ENCODE results near the gene MOGAT1. TPM values are rescaled to one million over a fixed set of nuclear protein-coding genes. Genes with fewer than 3 reads are reported as not detected.

MOGAT1 gene
- total and polyA plus RNA-seq, 9 of the 15 experiments (the other 6 are each of a cell fraction or from before 2014, with no cell fraction given), result not detected

- intact Hi-C loops (cut with micrococcal nuclease), result no loop called here
- H3K4me2 ChIP-seq (ENCODE audit: insufficient read depth, low read length), result no peak overlapping the region
- peak; percentile 30; the same call in 1 of the 2 replicates for TF ChIP-seq HDAC2 (IDR thresholded peaks at IDR 0.05)
- TF ChIP-seq RBM25 (IDR thresholded peaks at IDR 0.05; ENCODE audit: low read depth, low read length, severe bottlenecking), result peak; percentile 89
- no peak for TF ChIP-seq CLOCK (CRISPR knock-in tag; IDR thresholded peaks at IDR 0.05; ENCODE audit: borderline replicate concordance)
- TF ChIP-seq KDM1A (IDR thresholded peaks at IDR 0.05), result 0 out of 4 replicates have a peak, but pooled peaks of 1 of the 2 experiments have one; percentile 19
- TF ChIP-seq BCOR (IDR thresholded peaks at IDR 0.05), result peak; percentile 42; the same call in 1 of the 2 replicates
- H3K4me1 ChIP-seq (replicated peaks in 1 of 2; ENCODE audit: control insufficient read depth in 2 of 2, insufficient read depth in 2 of 2, low read length in 2 of 2), result peaks cover 0 to 4% of the 10 kb centered on the region in 2 experiments; a peak in 1 of 5 replicates
- BruUV-seq (replicated peaks), result no TSS peak
- no peak for DNase-seq (ENCODE audit: extremely low read depth in 1 of 4, low spot score in 3 of 4)
- H4K20me1 ChIP-seq (replicated peaks; ENCODE audit: control insufficient read depth, insufficient read depth, low read length), result no peaks in the 10 kb centered on the region
- H3K9me1 ChIP-seq (ENCODE audit: control insufficient read depth, insufficient read depth, low read length), result no peaks in the 10 kb centered on the region
- no peaks in the 10 kb centered on the region for H3K79me2 ChIP-seq (ENCODE audit: control insufficient read depth, insufficient read depth, low read length)
- H3K9ac ChIP-seq (ENCODE audit: insufficient read depth in 1 of 2, low read depth in 2 of 2, low read length in 2 of 2), result no peak overlapping the region
- no peak overlapping the region for H2AFZ ChIP-seq (ENCODE audit: low read depth, low read length)
- CTCF ChIA-PET (ENCODE audit: low intra/inter-chr PET ratio), result no interaction called here
- no peaks in the 10 kb centered on the region for H3K36me3 ChIP-seq (ENCODE audit: control insufficient read depth, insufficient read depth, low read length)
- no peak for ATAC-seq
- in situ Hi-C loops (cut with MboI), result no loop called here
- 15% methylated on average over 5 of the region's 5 CpGs for WGBS (ENCODE audit: insufficient coverage, low coverage, missing lambda C conversion rate)
- no peak for FAIRE-seq
- no peak overlapping the region for H3K27ac ChIP-seq (ENCODE audit: extremely low read depth, low read depth, low read length)
- peaks cover 0 to 6% of the 10 kb centered on the region in 2 experiments; a peak in 2 of 5 replicates for H3K27me3 ChIP-seq (ENCODE audit: control insufficient read depth in 2 of 2, insufficient read depth in 2 of 2, low read length in 2 of 2)
- H3K4me3 ChIP-seq, result no peak overlapping the region
- POLR2A ChIA-PET, result interaction anchor here (0.7 to 0.8 kb wide), 3 partner anchors 16 to 45 kb away, joined by 3 to 5 read pairs (median 3); no protein-coding TSS in a partner anchor
- no peaks in the 10 kb centered on the region for H3K9me3 ChIP-seq (replicated peaks; ENCODE audit: control insufficient read depth, insufficient read depth, low read depth, low read length)
These were observed 14.8 kb downstream of the MOGAT1 start for GRCh38 chr2:222686086-222686750.
